Fibroblast of pulmonary artery (primary cell): ENCODE measurements around the gene GATA2.

Experiments used
- DNase-seq: peaks from one replicate; pipeline ENCODE4 v3.0.0-alpha.2; 2010; ENCODE audit warnings: low read depth
- H3K4me3 ChIP-seq: replicated peaks from 2 replicates; pipeline ENCODE4 v1.5.1; 2011; ENCODE audit warnings: low read depth, mild to moderate bottlenecking, control low read depth, low read length, moderate library complexity
- CTCF ChIP-seq: IDR thresholded peaks from 2 replicates; pipeline ENCODE4 v1.5.1; 2011; ENCODE audit warnings: mild to moderate bottlenecking, control low read depth, low read length, inconsistent platforms; ENCODE audit errors: missing control alignments

The GATA2 gene

GRCh38 chr3:128430731-128431130 is 62.3 kb downstream of the GATA2 start:
- no peak for DNase-seq
- no peak for TF ChIP-seq CTCF

GRCh38 chr3:128430301-128430700 is 62.7 kb downstream of the GATA2 start:
- DNase-seq = no peak
- no peak overlapping the region for H3K4me3 ChIP-seq
- TF ChIP-seq CTCF = no peak

More at GRCh38 chr3:128430731-128431130, 62.3 kb downstream of the GATA2 start:
- H3K4me3 ChIP-seq = no peak overlapping the region

- no peak for DNase-seq
- H3K4me3 ChIP-seq = no peak overlapping the region
- no peak for TF ChIP-seq CTCF
Observed at GRCh38 chr3:128429751-128430150, 63.2 kb downstream of the GATA2 start.
